ENCODE measurements around the gene SPECC1.
"Not testable (repeated sequence)": the region's sequence is repeated elsewhere in the genome, so short reads cannot be mapped to it uniquely, and the experiment has no call there.

SPECC1 gene

DNA sequence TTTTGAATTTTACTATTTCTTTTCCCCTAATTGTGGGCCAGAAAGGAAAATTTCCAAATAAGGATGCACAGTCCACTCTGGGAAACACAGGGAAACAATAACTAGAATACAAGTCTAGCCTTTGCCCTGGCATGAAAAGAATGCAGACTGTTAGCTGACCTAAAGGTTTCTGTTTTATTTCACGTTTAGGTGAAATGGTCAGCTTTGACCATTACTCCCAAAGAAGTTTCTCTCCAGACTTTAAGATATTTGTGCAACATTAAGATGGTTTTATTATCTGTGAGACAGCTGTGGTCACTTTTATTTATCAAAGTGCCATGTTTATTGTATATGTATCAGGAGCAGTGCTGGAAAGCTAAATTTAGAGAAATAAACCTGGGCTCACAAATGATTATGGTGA lies 163.9 kb downstream of the SPECC1 start:
- DNase-seq (ENCODE audit: low spot score) = no peak

DNA sequence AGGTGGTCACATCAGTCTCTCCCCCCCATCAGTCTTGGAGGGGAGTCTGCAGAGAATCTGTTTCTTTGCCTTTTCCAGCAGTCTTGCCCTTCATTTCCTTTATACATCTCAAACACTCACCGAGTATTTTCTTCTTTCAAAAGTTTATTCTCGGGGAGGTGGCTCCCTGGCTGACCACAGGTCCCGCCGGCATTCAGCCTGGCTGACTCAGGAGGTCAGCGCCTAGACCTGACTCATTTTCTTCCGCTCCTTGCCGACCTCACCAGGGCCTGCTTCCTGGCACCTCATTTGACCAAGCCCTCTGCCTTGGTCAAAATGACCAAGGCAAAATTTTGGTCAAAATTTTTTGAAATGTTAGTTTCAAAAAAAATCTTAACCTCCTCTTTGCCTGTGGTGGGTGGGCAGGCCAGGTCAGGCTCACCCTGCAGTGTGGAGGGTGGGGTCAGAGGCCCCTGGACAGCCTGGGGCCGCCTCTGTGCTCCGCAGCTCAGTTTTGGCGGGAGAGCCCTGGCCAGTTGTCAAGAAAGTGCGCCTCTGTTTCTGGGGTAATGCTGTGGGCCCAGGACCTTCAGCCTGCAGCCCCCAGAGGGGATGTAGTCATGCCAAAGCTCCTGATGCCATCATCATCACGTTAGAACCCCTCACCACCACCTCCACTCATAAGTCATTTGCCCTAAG lies 165.6 kb downstream of the SPECC1 start:
- DNase-seq (ENCODE audit: low spot score) = no peak

DNA sequence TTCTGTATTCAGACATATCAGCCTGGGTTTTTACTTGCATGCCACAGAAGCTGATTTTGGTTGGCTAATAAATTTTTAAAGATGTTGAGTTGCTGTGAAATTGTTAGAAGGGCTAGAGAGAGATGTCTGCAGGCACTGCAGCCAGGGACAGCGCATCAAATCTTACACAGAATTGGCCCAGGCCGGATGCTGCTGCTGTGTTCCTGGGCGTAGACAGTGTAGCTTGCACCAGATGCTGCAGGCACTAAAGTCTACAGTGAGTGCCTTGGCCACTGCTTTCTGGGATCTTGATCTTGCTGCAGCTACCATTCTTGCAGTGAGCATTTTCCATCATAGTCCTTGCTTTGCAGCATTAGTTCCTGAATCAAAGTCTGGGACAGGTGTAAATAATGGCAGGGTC lies 169.9 kb downstream of the SPECC1 start:
- DNase-seq (ENCODE audit: low spot score) = peak; percentile 59

DNA sequence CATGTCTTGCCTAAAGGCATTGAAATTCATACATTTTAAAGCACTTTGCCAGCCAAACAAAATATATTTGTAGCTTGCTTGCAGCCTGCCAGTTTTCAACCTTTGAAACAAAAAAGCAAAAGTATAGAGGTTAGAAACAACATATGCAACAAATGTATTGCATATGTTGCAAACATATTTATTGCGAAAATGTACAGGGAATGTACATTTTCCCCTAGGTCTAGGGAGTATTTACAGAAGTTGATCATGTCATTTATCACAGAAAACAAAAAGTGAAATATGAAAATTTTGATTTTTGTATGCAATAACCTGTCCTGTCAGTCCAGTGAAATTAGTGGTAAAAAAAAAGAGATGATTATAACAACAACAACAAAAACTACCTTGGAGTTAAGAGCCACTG lies 171.5 kb downstream of the SPECC1 start:
- DNase-seq (ENCODE audit: low spot score) = no peak

DNA sequence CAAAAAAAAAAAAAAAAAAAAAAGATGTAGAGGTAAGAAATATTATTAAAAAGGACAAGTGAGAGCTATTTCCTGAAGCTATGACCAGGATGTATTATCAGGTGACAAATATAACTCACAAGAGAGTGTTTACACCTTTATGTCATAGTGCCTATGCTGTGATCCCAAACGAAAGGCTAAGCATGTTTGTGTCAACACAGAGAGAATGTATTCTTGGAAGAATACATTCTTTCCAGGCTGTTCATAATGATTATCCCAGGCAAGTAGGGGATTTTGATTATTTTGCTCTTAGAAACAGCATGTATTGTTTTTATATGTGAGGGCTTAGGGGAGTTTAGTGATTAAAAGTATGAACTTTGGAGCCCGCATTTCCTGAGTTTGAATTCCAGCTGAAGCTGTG lies 175.0 kb downstream of the SPECC1 start:
- no peak for DNase-seq (ENCODE audit: low spot score)

DNA sequence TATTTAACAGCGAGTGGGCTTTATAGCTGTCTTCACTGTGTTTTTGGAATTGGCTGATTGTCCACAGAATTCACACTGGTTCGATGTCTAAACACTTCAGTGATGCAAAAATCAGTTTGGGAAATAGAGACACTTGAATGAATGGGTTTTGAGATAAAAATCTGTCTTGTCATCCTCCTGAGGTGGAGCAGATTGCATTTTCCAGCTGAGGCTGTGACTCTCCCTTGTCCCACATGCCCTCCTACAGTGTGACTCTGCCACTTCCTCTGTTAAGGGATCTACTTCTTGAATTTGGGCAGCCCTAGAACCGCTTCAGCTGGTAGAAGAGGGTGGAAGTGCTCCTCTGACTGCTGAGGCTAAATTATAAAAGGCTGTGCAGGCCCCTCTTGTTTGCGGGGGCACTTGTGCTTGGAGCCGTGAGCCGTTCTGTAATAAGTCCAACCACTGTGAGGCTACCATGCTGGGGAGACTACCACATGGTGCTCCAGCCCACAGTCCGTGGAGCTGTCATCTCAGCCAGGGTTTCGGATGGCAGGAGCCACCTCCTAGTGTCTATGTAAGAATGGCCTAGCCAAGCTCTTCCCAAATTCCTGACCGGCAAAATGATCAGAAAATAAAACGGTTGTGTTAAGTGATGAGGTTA lies 175.9 kb downstream of the SPECC1 start:
- DNase-seq (ENCODE audit: low spot score) = peak; percentile 43

DNA sequence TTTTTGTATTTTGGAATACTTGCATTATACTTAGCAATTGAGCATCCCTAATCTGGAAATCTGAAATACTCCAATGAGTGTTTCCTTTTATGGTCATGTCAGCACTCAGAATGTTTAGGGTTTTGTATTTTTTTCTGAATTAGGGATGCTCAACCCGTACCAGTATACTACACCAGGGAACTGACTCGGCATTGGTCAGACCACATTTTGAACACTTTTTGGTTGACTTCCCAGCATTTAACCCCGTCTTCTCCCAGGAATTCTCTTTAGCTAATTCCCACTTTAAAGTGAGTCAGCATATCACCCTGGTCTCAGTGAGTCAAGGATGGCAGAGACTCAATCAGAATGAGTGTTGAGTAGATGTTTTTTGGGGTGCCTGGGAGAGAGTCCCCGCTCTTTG lies 177.9 kb downstream of the SPECC1 start:
- no peak for DNase-seq (ENCODE audit: low spot score)

DNA sequence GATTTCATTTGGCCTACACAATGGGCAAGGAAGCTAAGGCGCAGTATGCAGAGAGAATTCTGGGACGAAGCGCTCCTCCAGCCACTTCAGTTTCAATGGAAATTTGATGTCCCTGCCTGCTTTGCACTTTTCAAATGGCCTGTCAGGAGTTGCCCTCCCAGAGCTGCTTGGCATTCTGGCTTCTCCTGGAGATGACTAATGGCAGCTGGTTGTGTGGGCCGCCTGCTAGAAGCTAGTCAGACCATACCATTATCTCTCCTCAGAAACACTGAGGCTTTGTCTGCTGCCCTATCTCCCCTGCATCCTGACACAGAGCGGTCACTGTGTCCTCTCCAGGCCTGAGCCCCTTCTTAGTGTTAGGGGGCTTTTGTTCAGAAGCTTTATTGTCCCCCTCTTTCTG lies 180.1 kb downstream of the SPECC1 start:
- DNase-seq (ENCODE audit: low spot score) = peak; percentile 97

DNA sequence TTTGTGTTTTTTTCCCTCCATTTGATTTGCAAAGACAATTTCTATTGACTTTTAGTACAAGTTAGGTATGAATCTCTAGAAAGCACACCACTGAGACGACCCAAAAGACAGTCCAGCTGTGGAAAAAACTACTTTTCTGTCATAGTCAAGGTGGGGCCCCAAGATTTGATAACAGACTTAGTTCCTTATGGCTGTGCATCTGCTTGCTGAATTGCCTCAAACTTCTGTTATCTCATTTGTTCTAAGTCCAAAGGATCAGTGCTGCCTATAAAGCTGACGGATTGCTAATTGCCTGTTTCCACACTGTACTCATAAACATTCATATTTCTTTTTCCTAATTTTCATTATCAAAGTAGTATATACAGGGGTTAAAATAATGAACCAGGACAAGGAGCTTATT lies 180.8 kb downstream of the SPECC1 start:
- DNase-seq (ENCODE audit: low spot score) = no peak

DNA sequence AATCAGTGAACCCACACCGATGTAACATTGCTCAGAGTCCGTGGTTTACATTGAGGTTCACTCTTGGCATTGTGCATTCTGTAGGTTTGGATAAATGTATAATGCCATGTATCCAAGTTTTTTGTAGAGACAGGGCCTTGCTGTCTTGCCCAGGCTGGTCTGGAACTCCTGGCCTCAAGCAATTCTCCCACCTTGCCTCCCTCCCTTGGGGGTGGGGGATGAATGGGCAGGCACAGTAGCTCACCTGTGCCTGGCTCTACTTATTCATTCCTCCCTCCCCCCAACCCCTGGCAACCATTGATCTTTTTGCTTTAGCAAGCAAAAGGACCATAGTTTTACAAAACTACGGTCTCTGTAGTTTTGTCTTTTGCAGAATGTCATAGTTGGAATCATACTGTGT lies 181.4 kb downstream of the SPECC1 start:
- DNase-seq (ENCODE audit: low spot score) = no peak

DNA sequence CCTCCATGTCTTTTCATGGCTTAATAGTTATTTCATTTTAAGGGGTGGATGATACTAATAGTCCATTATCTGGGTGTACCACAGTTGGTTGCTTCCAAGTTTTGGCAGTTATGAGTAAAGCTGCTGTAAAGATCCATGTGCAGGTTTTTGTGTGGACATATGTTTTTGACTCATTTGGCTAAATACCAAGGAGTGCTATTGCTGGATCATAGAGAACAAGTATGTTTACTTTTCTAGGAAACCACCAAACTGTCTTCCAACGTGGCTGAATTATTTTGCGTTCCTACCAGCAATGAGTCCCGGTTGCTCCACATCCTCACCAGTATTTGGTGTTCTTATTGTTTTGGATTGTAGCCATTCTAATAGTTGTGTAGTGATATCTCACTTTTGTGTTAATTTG lies 181.9 kb downstream of the SPECC1 start:
- DNase-seq (ENCODE audit: low spot score) = no peak

DNA sequence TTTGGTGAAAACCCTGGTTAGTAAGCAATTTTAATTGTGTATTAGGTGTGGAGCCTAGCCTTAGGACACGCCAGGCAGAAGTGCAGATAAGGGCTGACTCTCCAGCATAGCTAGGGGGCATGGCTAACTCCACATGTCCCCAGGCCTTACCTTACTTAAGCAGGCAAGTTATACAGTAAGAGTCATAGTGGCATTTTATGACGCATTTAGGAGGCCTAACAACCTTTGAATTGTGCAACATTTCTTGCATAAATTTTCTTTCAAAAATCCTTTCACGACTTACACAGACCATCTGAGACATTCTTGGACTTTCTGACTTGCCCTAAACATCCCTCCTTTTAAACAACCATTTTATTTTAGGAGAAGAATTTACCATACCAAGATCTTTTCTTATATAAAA lies 187.1 kb downstream of the SPECC1 start:
- not testable (repeated sequence) for DNase-seq (ENCODE audit: low spot score)

DNA sequence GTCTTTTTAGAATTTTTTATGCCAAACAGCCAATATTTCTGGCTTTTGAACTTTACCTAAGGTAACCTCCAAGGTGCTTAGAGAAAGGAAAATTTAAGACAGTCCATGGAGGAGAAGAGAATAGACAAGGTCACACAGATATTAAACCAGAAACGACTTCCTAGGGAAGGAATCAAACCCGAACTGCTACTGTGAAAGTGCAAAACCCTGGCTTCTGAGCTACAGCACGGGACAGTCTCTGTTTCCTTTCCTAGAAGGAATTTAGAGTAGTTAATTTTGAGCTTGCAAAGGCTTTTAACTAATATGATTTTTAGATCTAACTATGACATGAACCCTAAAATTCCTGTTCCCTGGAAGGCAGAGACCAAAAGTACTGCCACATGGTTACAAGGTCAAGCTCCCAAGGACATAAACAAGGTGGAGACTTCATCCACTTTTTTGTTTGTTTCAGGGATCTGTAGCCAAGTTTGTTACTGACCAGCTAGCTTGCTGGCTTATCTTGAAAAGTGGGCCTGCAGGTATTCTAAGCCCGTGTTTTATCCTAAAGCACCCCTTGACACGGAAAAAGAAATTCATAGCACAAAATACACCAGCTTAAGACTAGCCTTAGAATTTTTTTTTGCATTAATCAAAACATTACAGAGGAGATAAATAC lies 188.2 kb downstream of the SPECC1 start:
- no peak for DNase-seq (ENCODE audit: low spot score)

DNA sequence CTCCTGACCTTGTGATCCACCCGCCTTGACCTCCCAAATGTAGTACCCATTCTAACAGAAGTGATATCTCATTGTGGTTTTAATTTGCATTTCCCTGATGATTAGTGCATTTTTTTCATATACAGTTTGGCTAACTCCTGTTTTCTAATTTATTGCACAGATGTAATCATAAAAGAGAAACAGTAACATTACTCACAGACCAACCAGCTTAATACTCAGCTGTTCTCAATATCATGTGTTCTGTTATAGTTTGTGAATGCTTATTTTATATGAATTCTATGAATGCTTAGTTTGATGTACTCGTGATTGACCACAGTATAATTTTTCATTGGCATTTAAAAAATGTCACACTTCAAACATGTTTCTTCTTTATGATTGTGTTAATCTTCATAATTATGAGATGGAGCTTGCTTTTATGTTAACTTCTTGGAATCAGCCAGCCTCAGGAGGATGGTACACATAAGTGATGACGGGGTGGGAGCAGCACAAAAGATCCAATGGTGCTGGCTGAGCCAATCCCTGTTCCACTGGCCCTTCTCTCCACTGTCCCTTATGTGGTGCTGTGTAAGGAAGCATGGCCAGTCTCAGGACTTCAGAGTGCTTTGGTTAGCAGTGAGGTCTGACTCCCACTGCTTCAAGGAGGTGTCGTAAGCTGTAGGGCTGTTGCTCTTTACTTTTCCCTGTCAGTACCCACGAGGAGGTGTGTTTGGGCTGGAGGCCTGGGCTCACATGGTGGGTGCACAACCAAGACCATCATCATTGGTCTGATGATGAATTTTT lies 191.0 kb downstream of the SPECC1 start:
- no peak for DNase-seq (ENCODE audit: low spot score)

DNA sequence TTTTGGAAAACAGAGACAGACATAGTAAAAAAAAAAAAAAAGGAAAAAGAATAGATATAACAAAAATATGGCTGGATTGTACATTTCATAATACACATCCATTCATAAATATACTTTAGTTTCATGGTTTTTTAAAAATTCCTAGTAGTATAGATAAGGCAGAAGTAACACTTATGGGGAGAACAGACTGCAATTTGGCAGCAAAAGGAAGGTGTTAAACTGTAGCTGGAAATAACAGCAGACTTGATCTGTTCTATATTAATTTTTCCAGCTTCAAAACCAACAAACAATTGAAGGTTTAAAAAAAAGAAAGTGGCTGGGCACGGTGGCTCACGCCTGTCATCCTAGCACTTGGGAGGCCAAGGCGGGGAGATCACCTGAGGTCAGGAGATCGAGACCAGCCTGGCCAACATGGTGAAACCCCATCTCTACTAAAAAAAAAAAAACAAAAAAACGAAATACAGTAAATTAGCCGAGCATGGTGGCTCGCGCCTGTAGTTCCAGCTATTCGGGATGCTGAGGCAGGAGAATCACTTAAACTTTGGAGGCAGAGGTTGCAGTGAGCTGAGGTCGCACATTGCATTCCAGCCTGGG lies 191.8 kb downstream of the SPECC1 start:
- DNase-seq (ENCODE audit: low spot score) = no peak

DNA sequence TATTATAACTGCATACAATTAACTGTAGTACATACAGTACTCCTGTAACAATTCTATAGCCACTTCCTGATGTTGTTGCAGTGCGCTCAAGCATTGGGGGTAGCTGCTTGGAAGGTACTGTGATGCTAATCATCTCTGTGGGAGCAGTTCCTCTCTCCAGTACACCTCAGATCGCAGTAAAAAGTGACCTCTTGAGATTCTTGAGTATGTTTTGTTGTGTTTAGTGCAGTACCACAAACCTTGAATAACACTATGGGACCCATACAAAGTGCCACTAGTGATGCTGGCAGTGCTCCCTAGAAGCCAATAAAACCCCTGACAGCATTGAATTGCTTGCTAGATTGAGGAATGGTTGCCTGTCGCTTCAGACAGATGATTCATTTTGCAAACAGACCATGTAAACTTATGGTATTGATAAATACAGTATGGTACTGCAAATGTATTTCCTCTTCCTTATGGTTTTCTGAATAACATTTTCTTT lies 193.0 kb downstream of the SPECC1 start:
- no peak for DNase-seq (ENCODE audit: low spot score)

DNA sequence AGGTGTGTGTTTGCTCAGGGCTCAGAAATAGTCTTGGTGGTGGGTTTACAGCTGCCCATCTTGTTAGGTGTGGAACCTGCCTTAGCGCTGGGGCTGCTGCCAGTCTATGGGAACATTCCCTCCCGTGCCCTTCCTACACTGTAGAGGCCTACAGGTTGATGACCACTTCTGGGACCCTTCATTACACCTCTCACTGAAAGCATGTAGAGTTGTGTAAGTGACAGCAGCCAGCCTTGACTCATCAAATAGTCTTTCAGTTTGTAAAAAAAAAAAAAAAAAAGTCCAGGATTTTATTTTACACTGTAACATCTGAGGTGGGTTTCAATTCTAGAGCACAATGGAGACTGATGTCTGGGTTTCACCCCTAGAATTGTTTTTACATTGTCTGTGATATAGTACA lies 193.9 kb downstream of the SPECC1 start:
- no peak for DNase-seq (ENCODE audit: low spot score)

DNA sequence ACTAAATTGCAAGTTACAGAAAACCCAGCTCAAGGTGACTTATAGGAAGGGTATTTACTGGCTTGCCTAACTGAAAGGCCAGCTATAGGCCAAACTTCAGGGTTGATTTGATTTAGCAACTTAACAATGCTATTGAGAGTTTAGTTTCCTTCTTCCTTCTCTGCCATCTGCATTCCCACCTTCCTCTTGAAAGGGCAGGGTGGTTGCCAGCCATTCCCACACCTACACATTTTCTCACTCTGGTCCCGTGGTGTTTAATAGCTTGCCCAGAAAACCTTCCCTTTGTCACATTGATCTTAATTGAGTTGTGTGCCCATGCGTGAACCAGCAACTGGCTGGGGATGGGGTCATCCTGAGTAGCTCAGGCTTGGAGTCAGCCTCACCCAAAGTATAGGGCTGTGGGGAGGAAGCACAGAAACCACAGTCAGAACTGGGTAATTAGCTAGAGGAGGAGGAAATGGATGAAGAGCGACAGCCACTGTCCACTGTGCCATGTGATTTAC lies 194.7 kb downstream of the SPECC1 start:
- DNase-seq (ENCODE audit: low spot score) = no peak

DNA sequence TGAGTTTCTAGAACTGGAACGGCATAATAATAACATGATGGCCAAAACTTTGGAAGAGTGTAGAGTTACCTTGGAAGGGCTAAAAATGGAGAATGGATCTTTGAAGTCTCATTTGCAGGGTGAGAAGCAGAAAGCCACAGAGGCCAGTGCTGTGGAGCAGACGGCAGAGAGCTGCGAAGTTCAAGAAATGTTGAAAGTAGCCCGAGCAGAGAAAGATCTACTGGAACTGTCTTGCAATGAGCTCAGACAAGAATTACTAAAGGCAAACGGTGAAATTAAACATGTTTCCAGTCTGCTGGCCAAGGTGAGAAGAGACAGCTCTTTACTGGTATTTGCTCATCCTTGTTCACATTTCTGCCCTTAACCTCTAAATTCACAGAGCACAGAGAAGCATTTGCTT lies 196.4 kb downstream of the SPECC1 start:
- DNase-seq (ENCODE audit: low spot score) = no peak

DNA sequence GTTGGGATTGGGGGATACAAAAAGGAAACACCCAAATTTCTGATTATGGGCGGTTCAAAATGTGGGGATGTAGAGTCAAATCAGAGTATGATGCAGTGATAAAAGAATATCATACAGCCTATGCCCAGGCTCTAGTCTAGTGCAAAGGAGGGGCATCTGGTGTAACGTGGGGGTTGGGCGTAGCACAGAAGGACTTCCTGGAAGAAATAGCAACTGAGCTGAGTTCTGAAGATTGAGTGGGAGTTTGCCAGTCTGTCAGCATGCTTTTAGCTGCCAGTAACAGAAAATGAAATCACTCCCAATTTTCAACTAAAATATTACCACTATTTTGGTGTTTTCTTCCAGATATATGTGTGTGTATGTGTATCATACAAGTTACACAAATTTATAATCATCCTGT lies 196.9 kb downstream of the SPECC1 start:
- peak; percentile 73 for DNase-seq (ENCODE audit: low spot score)

DNA sequence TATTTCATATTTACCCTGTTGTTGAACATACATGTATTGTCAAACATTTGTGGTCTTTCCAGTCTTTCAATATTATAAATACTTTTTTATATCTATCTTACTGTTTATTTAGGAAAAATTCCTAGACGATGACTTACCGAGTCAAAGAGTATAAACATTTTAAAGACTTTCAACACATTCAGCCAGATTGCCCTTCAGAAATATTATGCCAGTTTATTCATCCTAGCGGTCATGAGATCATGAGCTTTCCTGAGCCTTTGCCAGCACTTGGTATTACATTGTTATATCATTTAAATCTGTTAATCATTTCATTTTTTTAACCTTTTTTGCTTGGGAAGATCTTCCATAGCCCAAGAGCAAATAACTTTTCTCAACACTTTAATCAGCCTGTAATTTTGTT lies 197.4 kb downstream of the SPECC1 start:
- no peak for DNase-seq (ENCODE audit: low spot score)

Data from Ammon's horn (tissue), 1 donor.